Kidney epithelial cell (primary cell): ENCODE data around the gene MED31. TPM values are rescaled to one million over a fixed set of nuclear protein-coding genes. Genes with fewer than 3 reads are reported as not detected.

Experiments used
- DNase-seq: peaks from one replicate; pipeline ENCODE4 v3.0.0-alpha.2; 2010; ENCODE audit warnings: low read depth
- H3K27me3 ChIP-seq: 2 replicates; pipeline ENCODE4 v1.6.0; 2011; ENCODE audit warnings: low read length; ENCODE audit not compliant: control insufficient read depth, insufficient read depth
- H3K36me3 ChIP-seq: 2 replicates; pipeline ENCODE4 v1.5.1; 2011; ENCODE audit warnings: low read length; ENCODE audit not compliant: control insufficient read depth, insufficient read depth
- H3K4me3 ChIP-seq: 2 replicates; pipeline ENCODE4 v1.5.1; 2011; ENCODE audit warnings: low read depth, mild to moderate bottlenecking, control low read depth, low read length
- total RNA-seq: library from RNA; depleted of rRNA; stranded (reverse); fragments of >200 nt; gene quantifications from 2 replicates; pipeline ENCODE4 v1.2.3, GENCODE V29; 2015
- TF ChIP-seq, protein P1 (sequence below): IDR thresholded peaks from 2 replicates; pipeline ENCODE4 v1.5.1; 2011; ENCODE audit warnings: mild to moderate bottlenecking, moderate library complexity, low read length, control low read depth, inconsistent platforms; ENCODE audit not compliant: insufficient read depth, poor library complexity, severe bottlenecking

MED31 gene
- total RNA-seq, 1 donor from 2014 or later, result 13.5 TPM

GRCh38 chr17:6605142-6605541 is 46.3 kb downstream of the MED31 start:
- TF ChIP-seq, protein P1, sequence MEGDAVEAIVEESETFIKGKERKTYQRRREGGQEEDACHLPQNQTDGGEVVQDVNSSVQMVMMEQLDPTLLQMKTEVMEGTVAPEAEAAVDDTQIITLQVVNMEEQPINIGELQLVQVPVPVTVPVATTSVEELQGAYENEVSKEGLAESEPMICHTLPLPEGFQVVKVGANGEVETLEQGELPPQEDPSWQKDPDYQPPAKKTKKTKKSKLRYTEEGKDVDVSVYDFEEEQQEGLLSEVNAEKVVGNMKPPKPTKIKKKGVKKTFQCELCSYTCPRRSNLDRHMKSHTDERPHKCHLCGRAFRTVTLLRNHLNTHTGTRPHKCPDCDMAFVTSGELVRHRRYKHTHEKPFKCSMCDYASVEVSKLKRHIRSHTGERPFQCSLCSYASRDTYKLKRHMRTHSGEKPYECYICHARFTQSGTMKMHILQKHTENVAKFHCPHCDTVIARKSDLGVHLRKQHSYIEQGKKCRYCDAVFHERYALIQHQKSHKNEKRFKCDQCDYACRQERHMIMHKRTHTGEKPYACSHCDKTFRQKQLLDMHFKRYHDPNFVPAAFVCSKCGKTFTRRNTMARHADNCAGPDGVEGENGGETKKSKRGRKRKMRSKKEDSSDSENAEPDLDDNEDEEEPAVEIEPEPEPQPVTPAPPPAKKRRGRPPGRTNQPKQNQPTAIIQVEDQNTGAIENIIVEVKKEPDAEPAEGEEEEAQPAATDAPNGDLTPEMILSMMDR, result no peak
- DNase-seq, result no peak
- H3K36me3 ChIP-seq, result no peaks in the 10 kb centered on the region
- no peak overlapping the region for H3K4me3 ChIP-seq
- no peaks in the 10 kb centered on the region for H3K27me3 ChIP-seq

DNA sequence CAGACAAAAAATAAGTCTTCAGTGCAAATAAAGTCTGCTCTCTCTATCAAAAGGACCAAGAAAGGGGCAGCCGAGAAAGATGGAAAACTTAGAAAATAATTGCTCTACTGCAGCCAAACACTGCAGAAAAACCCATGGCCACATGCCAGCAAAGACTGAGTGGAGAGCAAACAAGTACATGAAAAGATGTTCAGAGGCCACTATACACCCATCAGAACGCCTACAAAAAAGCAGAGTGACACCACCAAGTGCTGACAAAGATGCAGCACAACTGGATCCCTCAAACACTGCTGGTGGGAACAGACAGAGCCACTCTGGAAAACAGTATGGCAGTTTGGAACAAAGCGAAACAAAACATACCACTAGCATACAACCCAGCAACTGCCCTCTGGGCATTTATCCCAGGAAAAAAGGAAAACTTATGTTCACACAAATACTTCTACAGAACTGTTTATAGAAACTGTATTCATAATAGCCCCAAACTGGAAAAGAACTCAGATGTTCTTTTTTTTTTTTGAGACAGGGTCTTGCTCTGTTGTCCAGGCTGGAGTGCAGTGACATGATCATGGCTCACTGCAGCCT is 47.6 kb downstream of the MED31 start:
- TF ChIP-seq, protein P1, result no peak
- Histone ChIP-seq H3K27me3 (no peaks in the 10 kb centered on the region), H3K36me3 (no peaks in the 10 kb centered on the region), H3K4me3 (no peak overlapping the region)
- no peak for DNase-seq

- no peaks in the 10 kb centered on the region for H3K36me3 ChIP-seq
- TF ChIP-seq, protein P1, result no peak
- DNase-seq, result no peak
- no peaks in the 10 kb centered on the region for H3K27me3 ChIP-seq
- no peak overlapping the region for H3K4me3 ChIP-seq
Observed at GRCh38 chr17:6602141-6602540, 49.3 kb downstream of the MED31 start.

DNA sequence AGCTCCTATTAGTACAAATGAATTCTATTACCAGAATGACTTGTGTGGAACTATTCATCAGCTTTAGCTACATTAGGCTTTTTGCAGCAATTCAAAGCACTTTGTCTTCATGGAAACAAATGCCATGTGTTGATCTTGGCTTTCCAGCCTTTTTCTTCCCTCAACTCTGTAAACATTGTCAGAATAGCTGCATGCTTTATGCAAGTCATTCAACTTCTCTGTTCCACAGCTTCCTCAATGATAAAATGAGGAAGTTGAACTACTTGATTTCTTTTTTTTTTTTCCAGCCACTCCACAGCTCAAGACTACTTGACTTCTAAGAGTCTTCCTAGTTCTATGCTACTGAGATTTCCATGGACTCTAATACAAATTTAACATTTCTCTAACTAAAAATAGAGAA is 52.0 kb downstream of the MED31 start:
- Histone ChIP-seq H3K27me3 (no peaks in the 10 kb centered on the region), H3K4me3 (no peak overlapping the region), H3K36me3 (no peaks in the 10 kb centered on the region)
- DNase-seq, result no peak
- TF ChIP-seq, protein P1, result no peak

DNA sequence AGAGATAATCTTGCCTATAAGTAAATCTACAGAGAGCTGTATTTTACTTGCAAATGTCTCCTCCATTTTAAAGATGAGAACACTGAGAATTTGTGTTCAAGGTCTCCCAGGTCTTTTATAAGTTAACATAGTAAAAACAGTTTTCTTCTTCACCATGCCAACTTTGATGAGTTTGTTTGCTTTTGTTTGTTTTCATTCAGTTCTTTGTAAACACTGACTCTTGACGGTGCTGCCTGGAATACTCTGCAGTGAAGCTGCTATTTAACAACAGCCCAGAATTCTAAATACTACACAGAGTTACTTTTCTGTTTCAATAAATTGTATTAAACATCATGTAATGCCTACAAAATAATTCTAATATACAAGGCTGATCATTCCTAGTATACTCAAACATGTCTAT is 53.7 kb downstream of the MED31 start:
- no peak overlapping the region for H3K4me3 ChIP-seq
- TF ChIP-seq, protein P1, result no peak
- no peaks in the 10 kb centered on the region for H3K36me3 ChIP-seq
- H3K27me3 ChIP-seq, result no peaks in the 10 kb centered on the region
- DNase-seq, result no peak

DNA sequence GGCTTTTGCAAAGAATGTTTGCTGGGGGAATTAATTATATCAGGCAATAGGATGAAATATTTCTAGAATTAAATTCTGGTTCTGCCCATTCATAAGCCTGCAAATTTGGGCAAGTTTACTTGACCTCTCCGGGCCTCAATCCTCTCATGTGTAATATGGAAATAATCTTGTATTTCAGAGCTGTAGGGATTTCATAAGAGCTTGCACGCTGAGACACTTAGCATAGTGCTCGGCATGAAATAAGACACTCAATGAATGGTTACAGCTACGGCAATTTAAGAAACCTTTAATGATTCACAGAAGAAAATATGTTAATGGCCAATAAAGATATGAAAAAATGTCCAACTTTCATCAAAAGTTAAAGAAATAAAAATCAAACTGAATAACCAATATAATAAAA is 54.5 kb downstream of the MED31 start:
- TF ChIP-seq, protein P1, result no peak
- Histone ChIP-seq H3K27me3 (no peaks in the 10 kb centered on the region), H3K4me3 (no peak overlapping the region), H3K36me3 (no peaks in the 10 kb centered on the region)
- DNase-seq, result no peak
